ENCODE measurements around the gene INO80E.
"Not testable (repeated sequence)": the region's sequence is repeated elsewhere in the genome, so short reads cannot be mapped to it uniquely, and the experiment has no call there.

Gene INO80E

DNA sequence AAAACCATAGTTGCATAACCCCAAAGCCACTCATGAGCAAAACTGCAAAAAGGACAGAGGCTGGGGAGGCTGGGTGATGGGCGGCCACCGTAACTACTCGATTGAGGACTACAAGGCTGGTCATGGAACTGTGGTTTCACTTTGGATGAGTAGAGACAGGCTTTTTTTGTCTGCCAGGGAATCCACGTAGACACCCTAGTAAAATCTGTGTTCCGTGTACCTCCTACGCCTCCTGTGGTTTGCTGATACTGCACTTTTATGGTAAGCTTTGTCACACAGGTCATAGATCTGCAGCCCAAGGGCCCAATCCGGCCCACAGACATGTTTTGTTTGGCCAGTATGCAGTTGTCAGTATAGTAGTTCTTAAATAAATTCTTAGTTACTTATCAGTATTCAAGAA, 37.2 kb downstream of the INO80E start:
- DNase-seq: no peak

DNA sequence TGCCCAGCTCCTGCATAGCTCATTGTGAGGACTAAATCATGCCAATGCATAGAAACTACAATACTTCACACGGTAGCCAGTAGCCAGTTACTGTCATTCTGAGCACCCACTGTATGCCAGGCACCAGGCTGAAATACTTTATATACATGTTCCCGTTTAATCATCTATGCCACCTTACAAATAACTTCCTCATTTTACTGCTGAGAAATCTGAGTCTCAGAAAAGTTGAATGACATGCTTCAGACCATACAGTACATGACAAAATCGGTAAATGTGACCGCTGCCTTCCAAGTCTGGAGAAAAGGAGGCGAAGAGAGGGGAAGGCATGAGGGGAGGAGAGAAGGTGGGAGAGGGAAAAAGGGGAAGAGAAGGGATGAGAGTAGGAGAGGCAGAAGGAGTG, 44.2 kb downstream of the INO80E start:
- no peak for DNase-seq

DNA sequence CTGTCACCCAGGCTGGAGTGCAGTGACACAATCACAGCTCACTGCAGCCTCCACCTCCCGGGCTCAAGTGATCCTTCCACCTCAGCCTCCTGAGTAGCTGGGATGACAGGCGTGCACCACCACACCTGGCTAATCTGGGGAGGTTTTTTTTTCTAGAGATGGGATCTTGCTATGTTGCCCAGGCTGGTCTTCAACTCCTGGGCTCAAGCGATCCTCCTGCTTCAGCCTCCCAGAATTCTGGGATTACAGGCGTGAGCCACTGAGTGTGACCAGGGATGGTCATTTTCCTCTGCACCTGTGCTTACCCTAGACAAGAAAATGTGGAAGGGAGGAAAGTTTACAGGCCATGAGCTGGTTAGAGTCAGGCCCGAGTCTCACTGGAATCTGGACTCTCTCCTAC, 44.6 kb downstream of the INO80E start:
- not testable (repeated sequence) for DNase-seq

DNA sequence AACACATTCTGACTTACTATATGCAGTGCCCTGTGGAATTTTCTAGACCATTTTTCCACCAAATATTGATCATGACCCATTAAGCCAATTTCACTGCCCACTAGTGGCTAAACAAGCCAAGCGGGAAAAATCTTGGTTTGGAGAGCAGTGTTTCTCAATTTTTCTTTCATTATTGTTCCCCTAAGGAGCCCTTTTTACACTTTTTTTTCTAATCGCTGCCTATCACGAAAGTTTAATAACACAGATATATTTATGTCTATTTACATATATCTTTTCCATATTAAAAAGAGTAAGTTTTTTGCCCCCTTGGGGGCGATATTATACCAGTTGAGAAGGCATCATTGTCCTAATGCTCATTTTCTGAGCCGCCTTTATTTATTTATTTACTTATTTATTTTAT, 45.8 kb downstream of the INO80E start:
- DNase-seq: no peak

DNA sequence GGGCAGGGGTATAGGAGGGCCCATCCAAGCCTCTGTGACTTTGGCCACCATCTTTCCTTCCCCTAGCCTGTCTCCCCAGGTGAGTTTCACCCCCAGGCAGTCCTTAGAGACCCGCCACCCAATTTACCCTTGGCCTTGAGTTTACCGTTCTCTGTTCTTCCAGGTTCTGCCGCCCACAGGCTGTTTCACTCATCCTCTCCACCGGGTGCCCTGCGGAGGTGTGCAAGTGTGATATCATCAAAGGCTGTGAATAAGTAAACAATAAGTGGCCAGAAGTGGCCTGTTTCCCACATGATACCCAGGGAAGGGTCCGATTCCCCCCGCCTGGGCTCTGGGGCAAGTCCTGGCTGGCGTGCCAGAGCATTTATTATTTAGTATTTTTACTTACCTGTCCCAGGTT, 50.1 kb downstream of the INO80E start:
- no peak for DNase-seq

DNA sequence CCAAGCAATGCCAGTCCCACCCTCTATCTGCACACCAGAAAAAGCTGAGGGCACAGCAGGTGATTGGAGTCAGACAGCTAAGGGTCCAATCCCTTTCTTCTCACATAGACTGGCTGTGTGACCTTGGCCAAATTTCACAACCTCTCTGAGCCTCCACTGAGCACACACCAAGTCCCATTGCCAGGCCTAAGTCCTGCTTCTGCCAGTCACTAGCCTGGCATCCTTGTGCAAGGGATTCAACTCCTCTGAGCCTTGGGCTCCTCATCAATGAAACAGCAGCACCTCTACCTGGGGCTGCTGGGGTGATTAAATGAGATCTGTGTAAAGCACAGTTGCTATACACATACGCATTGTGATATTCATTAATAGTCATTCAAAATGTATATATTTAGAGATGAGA, 50.5 kb downstream of the INO80E start:
- DNase-seq: no peak

DNA sequence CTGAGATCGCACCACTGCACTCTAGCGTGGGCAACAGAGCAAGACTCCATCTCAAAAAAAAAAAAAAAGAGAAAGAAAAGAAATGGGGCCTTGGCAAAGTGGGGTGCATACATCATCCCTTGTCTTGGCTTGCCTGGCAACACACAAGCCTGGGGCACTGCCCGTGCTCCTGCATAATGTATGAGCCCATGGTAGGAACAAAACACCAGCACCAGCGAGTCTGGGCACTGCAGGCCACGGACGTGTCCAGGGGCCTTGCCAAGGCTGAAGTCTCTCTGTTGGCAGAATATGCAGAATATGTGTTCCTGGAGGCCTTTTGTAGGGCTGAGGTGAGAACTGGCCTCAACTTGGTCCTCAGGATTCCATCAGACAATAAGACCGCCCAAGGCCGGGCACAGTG, 53.8 kb downstream of the INO80E start:
- no peak for DNase-seq

DNA sequence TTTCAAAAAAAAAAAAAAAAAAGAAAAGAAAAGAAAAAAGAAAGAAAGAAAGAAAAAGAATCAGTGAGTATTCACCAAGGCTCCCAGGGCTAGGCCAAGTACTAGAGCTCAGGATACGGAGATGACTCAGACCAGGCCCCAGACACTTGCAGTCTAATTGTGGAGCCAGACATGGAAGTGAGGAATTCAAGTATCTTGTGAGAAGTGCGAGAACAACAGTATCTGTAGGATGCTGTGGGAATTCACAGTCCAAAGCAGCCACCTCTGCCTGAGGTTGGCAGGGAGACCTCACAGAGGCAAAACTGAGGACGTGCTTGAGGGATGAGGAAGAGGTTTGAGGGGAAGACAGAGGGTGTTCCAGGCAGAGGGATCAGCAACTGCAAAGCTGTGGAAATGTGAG, 55.5 kb downstream of the INO80E start:
- DNase-seq: no peak

DNA sequence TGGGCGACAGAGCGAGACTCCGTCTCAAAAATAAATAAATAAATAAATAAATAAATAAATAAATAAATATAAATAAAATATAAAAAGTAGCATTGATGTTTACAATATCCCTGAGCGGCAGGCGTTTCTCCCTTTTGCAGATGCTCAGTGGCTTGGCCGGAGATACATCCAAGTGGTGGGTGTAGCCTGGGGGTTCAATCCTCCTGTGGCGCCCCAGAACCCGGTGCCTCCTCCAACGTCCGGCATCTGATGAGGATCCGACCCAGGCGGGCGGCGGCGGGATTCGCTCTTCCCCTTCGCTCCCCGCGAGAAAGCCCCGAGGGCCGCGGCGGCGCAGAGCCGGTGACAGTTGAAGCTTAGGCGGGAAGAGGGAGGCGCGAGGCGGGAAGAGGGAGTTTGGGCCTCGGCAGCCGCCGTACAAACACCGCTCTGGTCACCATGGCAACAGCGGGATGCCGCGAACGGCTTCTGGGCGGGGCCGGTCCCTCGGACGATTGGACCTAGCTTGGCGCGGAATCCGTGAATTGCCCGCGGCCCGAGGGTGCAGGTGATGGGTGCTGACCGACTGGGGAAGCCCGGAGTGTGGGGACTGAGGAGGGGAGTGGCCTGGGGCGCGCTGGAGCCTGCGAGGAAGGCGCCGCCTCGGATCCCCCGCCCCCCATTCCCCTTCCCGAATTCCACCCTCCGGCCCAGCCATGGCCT, 56.8 kb downstream of the INO80E start:
- peak; percentile 71 for DNase-seq

DNA sequence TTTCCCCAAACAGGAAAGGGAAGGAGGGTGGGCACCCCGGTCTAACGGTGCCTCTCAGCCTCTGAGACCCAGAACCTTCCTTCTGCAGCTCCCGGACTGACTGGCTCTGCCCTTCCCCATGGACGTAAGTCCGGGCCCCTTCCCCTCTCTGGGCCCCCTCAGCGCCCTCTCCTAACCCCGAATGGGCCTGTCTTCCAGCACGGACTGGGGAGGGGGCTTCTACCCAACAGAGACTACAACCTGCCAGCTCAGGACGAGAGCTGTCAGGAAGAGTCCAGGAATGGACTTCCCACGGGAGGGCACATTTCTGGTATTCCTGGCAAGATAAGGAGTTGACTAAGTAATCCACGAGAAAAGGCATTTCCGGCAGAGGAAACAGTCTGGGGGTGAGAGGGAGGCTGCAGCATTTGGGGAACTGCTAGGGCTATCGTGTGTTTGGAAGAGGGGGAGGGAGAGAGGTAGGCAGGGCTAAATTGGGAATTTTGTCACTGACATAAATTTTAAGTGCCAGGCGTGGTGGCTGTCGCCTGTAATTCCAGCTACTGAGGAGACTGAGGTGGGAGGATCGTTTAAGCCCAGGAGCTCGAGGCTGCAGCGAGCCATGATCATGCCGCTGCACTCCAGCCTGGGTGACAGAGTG, 57.5 kb downstream of the INO80E start:
- DNase-seq: no peak

DNA sequence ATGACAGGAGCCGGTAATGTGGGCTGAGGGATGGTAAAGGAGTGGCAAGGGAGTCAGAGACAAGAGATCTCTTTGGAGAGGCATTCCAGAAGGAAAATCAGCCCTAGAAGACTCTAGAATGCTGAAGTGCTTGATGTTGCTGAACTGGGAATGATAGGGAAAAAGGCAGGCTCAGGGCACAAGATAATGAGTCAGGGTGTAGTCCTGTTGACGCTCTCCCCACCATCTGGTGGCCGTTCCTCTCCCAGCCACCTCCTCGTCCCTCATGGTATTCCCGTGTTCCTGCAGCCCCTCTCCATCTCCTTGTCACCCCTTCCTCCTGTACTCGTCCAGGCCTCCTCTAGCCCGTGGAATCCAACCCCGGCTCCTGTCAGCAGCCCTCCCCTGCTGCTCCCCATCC, 58.4 kb downstream of the INO80E start:
- DNase-seq: no peak

DNA sequence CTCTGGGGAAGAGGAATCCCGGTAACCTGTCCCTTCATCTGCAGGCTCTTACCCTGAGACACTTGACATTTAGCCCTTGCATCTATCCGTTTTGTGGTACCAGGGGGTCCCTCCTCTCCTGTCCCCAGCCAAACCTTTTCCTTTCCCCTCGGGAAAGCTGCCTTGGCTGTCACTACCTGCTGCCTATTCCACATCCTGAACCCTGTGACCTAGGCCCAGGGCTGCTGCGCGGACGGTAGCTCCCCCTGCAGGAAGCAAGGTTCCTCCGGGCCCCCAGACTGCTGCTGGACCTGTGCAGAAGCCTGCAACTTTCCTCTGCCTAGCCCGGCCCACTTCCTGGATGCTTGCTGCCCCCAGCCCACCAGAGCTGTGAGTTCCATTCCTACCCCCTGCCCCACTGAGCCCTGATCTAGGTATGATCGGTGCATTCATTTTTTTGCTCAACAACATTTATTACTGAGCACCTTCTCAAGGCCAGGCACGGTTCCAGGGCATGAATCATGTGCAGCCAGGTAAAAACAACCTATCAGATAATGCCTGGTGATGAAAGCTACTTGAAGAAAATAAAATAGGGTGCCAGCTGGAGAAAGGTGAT, 59.0 kb downstream of the INO80E start:
- no peak for DNase-seq
